GM21390 (cell line): ENCODE results near the gene GABBR2.
"Not testable (repeated sequence)": the region's sequence is repeated elsewhere in the genome, so short reads cannot be mapped to it uniquely, and the experiment has no call there.

Experiments
- ATAC-seq: cut with Tn5 transposase; IDR thresholded peaks from one replicate; pipeline ENCODE4 v1.9.1; 2021; ENCODE audit not compliant: unreplicated experiment

GABBR2 gene

GRCh38 chr9:98517761-98518160 is 191.0 kb downstream of the GABBR2 start:
- ATAC-seq, result no peak

DNA sequence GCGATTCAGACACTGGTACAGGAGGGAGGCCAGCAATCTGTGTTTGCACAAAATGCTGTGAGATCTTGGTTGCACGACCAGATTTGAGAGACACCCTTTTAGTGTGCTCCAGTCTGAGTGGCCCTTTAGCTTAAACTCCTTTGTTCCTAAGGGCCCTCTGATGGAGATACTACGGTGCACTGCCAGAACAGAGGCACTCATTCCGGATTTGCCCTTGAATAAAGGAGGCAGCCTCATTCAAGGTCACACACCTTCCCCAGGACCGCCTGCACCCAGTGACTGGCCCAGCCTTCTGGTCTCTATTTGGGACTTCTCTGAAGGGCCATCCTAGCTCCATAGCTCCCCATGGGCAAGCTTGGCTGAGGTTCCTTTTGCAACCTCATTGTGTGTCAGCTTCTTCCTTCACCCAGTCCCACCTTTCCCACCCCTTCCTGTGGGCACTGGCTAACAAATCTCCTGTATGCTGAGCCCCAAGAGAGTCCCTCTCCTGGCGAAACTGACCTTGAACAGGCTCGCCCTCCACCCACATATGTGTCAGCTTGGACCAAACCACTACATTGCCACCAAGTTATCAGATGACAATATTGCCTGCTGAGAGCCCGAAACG is 191.7 kb downstream of the GABBR2 start:
- no peak for ATAC-seq

GRCh38 chr9:98516205-98516896 is 192.4 kb downstream of the GABBR2 start:
- no peak for ATAC-seq

DNA sequence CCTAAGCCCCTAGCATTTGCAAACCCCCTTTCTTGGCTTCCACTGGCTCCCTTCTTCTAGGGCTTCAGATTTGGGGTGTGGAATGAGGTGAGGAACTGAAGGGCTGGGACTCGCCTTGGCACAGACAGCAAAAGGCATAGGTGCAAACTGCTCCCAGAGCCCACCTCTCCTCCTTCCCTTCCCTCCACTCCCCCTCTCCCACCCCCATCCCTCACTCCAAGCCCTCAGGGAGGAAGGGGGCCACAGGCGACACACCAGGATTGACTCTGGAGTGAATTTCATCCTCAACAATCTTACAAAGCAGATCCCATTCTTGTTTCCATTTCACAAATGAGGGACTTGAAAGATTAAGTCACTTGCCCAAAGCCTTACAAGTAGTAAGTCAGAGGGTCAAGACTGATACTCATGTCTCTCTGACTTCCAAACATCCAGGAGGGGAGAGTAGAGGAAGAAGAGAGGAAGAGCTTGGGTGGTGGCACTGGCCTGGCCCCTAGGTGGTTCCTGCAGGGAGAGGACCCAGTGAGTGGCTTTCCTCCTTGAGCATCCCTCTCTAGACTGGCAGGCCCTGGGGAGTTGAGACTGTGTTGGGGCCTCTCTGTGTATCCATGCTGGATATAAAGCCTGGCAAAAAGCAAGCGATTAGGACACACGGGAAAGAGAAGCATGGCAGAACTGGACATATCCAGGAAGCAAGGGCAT is 193.1 kb downstream of the GABBR2 start:
- no peak for ATAC-seq

DNA sequence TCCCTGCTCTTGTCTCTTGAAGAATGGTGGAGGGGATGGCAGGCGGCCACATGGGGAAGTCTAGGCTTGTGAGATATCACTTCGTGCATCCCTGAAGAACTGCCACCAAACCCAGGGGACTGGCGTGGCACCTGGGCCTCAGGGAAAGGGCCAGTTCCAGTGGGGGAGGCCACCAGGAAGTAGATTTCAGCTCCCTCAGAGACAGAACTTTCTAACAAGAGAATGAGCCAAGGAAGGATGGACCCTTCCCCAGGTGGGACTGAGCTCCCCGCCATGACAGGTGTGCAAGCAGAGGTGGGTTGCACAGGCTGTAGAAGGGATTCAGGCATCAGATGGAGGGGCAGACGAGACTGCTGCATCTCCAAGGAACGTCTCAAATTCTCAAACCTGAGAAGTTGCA is 193.9 kb downstream of the GABBR2 start:
- ATAC-seq, result no peak

- ATAC-seq, result not testable (repeated sequence)
These were observed 200.4 kb downstream of the GABBR2 start for GRCh38 chr9:98508217-98508919.

DNA sequence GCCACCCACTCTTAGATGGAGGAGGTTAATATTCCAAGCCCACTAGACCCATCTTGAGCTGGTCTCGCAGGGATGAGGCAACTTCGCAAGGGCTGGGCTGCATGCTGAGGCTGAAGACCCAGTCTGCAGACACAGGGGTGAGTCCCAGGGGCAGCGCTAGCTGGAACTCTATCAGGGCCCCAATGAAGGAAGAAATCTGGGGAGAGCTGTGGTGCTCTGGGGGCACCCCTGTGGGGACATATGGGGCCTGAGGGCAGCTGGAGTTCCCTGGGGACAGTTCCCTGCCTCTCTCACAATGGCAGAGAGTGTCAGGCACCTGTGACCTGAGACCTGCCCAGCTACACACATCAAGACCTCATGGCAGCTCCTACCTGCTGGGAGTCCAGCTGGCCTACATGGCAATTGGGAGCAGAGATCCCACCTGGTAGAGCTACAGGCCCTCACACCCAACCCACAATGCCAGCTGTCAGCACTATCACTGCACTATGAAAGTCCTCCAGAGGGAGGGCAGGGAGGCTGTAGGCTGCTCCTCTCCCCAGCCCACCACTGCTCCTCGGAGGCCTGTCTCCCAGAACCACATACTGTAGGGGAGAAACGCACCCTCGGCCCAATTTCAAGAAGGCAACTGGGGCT is 202.2 kb downstream of the GABBR2 start:
- ATAC-seq, result no peak

DNA sequence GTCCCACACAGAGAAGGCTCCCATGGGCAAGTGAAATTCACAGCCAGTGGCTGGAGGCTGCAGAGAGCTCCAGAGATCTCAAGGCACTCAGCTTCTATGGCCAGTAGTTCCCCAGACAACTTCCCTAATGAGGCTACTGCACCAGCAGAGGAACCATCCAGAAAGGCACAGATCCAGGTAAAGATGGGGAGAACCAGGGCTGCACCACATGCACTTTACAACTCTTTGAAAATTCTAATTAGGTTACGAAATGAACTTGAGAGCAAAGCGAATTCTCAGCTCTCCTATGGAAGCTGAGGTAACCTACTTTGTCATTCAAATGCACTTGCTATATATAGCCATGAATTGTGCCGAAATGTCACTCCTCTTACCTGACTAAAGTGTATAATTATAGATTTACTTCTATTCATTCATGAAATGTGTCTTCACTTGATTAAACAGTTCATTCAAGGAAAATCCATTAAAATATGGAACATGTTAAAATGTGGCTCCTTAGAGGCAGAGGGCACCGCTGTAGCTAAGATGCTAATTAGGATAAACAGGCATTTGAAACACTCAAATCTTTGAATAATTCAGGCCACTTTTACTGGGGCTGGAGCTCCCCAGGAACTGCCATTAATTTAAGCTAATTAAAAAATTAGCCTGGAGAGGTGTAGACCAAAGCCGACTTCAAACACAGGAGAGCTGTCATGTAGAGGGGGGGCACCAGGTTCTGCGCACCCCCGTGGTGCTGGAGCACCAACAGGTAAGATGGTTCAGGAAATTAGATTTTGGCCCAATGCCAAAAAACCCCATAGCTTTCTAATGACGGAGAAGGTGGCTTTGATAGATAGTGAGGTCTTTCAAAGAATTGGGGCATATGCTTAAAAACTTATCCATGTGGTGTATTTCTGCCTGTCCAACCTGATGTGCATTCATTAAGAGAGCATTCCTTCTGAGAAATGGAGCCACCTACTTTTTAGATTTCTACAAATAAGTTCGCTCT is 204.1 kb downstream of the GABBR2 start:
- no peak for ATAC-seq

DNA sequence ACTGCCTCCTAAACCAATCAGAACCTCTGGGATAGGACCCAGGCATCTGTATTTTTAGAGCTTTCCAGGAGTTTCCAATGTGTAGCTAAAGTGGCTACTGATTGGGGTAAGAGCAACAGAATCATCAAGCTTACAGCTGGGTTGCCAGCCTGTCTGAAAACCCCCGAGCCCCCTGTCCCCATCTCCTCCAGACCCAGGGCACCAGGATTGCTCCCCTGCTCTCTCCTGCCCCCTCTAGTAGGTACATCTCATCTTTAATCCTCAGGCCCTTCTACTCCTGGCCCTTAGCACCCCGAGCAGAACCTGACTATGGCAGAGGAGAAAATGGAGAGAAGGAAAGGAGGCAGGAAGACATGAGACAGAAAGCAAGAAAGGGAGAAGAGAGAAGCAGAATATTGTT is 204.9 kb downstream of the GABBR2 start:
- ATAC-seq, result no peak

GRCh38 chr9:98502976-98503325 is 205.8 kb downstream of the GABBR2 start:
- no peak for ATAC-seq

DNA sequence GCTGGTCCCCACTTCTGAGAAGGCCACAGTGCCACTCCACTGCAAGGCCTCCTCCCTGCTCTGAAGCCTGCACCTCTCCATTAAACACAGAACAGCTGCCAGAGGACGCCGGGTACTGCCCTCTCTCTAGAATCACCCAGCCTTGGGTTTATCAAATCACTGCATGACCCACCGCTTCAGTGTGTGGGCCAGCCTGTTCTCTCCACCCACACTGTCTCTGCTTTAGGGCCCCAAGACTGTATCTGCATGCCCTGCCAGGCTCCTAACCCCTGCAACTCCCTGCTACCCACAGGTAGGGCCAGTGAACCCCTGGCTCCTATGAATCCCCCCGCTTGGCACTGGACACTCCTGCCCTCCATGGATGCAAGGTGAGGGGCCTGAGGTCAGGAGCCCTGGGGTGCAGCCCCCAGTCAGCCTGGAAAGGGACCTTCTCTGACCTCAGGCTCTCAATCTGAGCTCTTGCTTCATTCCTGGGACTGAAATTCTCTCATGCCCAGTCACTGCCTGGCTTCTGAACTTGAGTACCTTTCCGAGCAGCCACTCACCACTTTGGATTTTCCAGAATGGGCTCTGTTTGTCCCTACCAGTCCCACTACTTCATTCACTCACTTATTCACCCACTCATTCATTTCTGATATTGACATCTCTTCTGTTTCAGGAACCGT is 206.3 kb downstream of the GABBR2 start:
- no peak for ATAC-seq

DNA sequence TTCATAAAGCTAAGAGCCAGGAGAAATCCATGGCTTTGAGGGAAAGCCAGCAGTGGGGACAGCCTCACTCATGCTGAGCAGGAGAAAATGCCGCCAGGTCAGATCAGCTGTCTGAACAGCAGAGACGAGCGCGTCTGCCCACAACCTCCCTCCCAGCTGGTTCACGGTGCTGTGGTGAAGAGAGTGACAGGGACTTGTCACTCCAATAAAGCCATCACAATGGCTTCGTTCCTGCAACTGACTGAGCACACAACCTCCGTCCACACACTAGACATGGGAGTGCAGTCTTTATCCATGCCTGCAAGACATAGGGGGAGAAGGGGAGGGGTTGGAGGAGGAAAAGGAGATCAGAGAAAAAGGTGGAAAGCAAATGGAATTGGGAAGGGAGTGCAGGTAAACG is 206.9 kb downstream of the GABBR2 start:
- no peak for ATAC-seq

DNA sequence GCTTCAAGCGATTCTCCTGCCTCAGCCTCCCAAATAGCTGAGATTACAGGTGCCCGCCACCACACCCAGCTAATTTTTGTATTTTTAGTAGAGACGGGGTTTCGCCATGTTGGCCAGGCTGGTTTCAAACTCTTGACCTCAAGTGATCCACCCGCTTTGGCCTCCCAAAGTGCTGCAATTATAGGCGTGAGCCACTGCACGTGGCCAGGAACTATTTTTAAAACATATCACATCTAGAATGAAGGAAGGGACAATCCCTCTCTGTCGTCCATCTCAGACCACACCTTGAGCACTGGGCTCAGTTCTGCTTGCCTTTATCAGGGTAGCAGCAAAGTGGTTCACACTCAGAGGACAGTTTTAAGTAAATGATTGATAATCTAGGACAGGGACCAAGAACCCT is 207.5 kb downstream of the GABBR2 start:
- ATAC-seq, result not testable (repeated sequence)

DNA sequence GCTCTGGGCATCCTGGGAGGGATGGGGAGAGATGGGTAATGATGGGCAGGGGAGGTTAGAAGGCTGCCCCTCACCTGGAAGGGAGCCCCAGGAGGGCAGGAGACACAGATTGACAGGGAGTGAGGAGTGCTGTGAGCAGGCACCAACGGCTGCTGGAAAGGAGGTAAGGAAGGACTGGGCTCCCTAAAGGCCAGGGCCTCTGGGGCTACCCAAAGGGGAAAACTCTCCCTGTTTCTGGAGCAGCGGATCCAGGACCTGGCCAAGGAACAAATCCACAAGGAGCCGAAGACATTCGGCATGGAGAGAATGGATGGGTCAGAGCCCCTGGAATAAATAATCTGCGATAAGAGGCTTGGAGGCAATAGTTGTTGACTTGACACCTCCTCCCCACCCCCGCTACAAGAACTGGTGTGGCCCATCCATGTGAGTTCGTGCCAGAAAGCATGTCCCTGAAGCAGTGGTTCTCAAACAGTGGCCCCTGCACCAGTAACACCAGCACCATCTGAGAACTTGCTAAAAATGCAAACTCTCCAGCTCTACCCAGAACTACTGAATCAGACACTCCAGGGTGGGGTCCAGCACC is 208.3 kb downstream of the GABBR2 start:
- no peak for ATAC-seq

- no peak for ATAC-seq
These were observed 213.2 kb downstream of the GABBR2 start for GRCh38 chr9:98495530-98495929.

DNA sequence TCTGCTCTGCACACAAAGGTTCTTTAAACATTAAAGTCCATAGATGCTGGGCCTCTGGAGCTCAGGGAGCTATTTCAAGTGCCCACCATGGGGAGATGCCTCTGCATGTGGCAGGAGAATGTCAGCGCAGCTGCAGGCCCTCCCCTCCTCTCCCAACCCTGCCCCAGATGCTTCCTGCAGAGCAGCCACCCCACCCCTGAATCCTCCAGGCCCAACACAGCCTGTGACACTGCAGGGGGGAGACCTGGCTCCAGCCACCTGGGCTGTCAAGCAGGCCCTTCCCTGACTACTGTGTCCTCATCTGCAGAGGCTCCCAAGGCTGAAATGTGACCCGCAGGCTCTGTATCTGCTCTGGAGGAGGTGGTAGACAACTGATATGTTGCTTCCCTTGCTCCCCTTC is 213.9 kb downstream of the GABBR2 start:
- ATAC-seq, result no peak

GRCh38 chr9:98491828-98492227 is 216.9 kb downstream of the GABBR2 start:
- ATAC-seq, result no peak

- no peak for ATAC-seq
These were observed 217.5 kb downstream of the GABBR2 start for GRCh38 chr9:98491231-98491651.
